Urinary bladder (tissue), 4 donors: Measurements from ENCODE around the gene ITPKA. TPM values are rescaled to one million over a fixed set of nuclear protein-coding genes. Genes with fewer than 3 reads are reported as not detected.

Source experiments
- DNase-seq: peaks from one replicate; pipeline ENCODE4 v3.0.0-alpha.2; 2015; ENCODE audit errors: extremely low spot score
- H3K27ac ChIP-seq: one replicate; pipeline ENCODE4 v1.5.1; 2013; ENCODE audit warnings: low read depth, mild to moderate bottlenecking, moderate library complexity
- H3K36me3 ChIP-seq: one replicate; pipeline ENCODE4 v1.6.1; 2013; ENCODE audit warnings: mild to moderate bottlenecking, moderate library complexity; ENCODE audit not compliant: insufficient read depth
- H3K4me1 ChIP-seq: one replicate; pipeline ENCODE4 v1.6.1; 2013; ENCODE audit warnings: mild to moderate bottlenecking, moderate library complexity; ENCODE audit not compliant: insufficient read depth
- H3K4me3 ChIP-seq: one replicate; pipeline ENCODE4 v1.5.1; 2013; ENCODE audit warnings: low read depth, low read length
- WGBS: extraction: QIAGEN DNeasy Blood & Tissue Kit; methylation state at CpG from one replicate; pipeline ENCODE4 v1.1.7; 2013; 5-methylcytosine and 5-hydroxymethylcytosine counted together
- polyA plus RNA-seq: library from polyadenylated mRNA; stranded (reverse); fragments of 200-250 nt; gene quantifications from one replicate; pipeline ENCODE4 v1.2.3, GENCODE V29; 2013
- total RNA-seq: library from RNA; depleted of rRNA; stranded (reverse); fragments of >200 nt; gene quantifications from one replicate; pipeline ENCODE4 v1.2.3, GENCODE V29; 2014
- donor health status: healthy with polysubstance abuse.
- donor health status: healthy.

The ITPKA gene
- total and polyA plus RNA-seq, 2 donors = 0.37 to 2.0 TPM

DNA sequence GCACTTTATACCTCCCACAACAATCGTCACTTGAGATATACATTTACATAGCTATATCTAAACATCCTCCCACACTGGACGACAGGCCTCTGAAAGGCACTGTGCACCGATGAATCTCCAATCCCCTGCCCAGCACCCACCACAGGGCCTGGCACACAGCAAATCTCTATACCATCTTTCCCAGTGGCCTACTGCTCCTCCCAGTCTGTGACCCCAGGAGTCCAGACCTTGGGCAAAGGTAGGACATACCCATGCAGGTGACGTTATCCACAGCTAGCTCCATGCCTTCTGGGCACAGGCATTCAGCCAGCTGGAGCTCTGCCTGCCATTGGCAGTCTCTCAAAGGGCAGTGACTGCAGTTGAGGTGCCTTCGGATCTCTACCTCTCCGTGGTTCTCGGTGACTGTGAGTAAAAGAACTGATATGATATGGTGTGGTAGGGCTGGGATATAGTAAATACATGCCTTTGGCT, 14.2 kb downstream of the ITPKA start:
- no peak for DNase-seq
- Histone ChIP-seq H3K4me3 (no peak overlapping the region), H3K27ac (no peak overlapping the region), H3K4me1 (no peaks in the 10 kb centered on the region), H3K36me3 (no peaks in the 10 kb centered on the region)
- 81% methylated on average over 7 of the region's 7 CpGs for WGBS

DNA sequence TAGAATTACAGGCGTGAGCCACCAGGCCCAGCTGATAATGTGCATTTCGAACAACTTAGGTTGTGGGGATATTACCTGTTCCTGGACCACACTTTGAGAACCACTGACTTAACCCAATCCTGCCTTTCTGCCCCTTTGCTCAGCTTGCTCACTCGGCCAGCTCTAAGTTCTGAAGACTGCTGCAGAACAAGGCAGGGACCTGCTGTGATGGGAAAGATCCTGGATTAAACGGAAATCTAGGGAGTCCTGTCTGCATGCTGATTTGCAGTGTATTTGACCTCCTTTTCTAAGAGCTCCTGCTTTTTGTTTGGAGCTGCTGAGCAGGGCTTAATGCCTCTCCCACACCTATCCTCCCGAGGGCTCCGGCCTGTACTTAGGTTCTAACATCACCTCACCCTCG, 17.1 kb downstream of the ITPKA start:
- Histone ChIP-seq H3K4me3 (no peak overlapping the region), H3K4me1 (no peaks in the 10 kb centered on the region), H3K36me3 (no peaks in the 10 kb centered on the region), H3K27ac (no peak overlapping the region)
- DNase-seq = no peak
- 88% methylated on average over 7 of the region's 7 CpGs for WGBS

DNA sequence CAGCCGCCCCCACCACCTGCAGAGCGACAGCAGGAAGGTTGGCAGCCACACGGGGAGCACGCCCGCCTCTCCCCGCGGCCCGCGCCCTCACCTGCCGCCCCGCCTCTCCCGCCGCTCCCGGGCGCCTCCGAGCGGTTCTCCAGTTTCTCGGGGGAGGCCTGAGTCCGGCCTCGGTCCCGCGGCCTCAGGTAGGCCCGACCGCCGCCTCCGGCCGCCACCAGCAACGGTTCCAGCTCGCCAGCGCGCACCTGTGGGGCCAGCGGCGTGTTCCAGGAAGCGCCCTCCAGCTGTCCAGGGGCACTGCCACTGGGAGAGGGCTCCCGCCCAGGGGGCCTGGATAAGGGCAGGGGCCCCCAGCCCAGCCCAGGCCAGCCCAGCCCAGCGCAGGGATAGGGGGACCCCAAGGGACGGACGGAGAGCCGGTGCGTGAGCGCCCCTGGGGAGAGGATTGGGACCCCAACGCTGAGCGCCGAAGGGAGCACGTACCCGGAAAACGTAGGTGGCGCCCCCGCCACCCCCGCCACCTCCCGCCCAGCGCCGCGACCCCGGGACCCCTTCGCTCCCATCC, 17.7 kb downstream of the ITPKA start:
- Histone ChIP-seq H3K27ac (no peak overlapping the region), H3K4me1 (no peaks in the 10 kb centered on the region), H3K36me3 (no peaks in the 10 kb centered on the region), H3K4me3 (peak overlapping the region; percentile 1)
- DNase-seq = no peak
- WGBS = 15% methylated on average over 56 of the region's 56 CpGs

GRCh38 chr15:41511899-41512369, 18.3 kb downstream of the ITPKA start:
- Histone ChIP-seq H3K4me3 (peak overlapping the region; percentile 1), H3K4me1 (no peaks in the 10 kb centered on the region)

GRCh38 chr15:41512512-41512939, 18.9 kb downstream of the ITPKA start:
- WGBS = 5% methylated on average over 33 of the region's 33 CpGs
- no peak for DNase-seq
- peak overlapping the region; percentile 25 for H3K4me3 ChIP-seq
- no peaks in the 10 kb centered on the region for H3K4me1 ChIP-seq
- H3K36me3 ChIP-seq = no peaks in the 10 kb centered on the region
- H3K27ac ChIP-seq = no peak overlapping the region

More at GRCh38 chr15:41511899-41512369, 18.3 kb downstream of the ITPKA start:
- Histone ChIP-seq H3K36me3 (no peaks in the 10 kb centered on the region), H3K27ac (no peak overlapping the region)
- no peak for DNase-seq
- 2% methylated on average over 49 of the region's 49 CpGs for WGBS

GRCh38 chr15:41512940-41513505, 19.3 kb downstream of the ITPKA start:
- Histone ChIP-seq H3K36me3 (no peaks in the 10 kb centered on the region), H3K27ac (no peak overlapping the region), H3K4me1 (no peaks in the 10 kb centered on the region), H3K4me3 (peak overlapping the region; percentile 25)
- no peak for DNase-seq
- WGBS = 1% methylated on average over 40 of the region's 40 CpGs

DNA sequence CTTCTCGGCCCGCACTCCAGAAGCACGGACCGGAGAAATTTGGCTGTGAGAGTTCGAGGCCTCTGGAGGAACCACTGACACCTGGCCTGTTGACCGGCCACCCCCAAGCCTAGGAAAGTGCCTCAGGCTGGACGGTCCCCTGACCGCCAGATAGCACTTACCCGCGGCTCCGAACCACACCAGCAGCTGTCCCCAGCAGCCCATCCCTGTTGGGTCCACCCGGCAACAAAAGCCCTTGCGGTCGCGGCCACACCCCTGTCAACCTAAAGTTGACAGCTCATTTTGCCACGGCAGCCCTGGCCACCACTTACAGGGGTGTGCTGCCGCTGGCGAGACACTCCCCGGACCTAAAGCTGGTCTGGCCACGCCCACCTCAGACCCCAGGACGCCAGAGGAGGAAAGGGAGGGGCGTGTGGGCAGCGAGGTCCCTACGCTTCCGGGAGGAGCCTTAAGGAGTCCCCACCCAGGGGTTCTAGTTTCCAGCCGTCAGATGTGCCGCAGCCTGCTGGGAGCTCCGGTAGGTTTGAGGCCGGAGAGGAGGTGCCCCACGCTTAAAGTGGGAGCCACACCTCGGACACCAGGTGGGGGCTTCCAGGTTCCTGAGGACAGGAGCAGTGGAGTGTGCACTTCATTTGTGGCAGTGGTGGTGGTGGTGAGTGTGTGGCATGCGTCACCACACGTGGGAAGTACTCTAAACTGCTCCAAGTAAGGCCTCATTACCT, 20.0 kb downstream of the ITPKA start, which contains the start of gene LTK:
Gene LTK (minus strand): TSS at position 322 of the 722 bp plus-strand sequence. CDS start 118 bp downstream, at position 204.
- Histone ChIP-seq H3K4me3 (peak within 1 kb of the TSS; percentile 25), H3K36me3 (no peaks in the 10 kb centered on the region), H3K27ac (no peak within 1 kb of the TSS), H3K4me1 (no peaks in the 10 kb centered on the region)
- 6% methylated on average over 33 of the region's 33 CpGs for WGBS
- DNase-seq = no peak

GRCh38 chr15:41517895-41518449, 24.3 kb downstream of the ITPKA start:
- DNase-seq = no peak
- Histone ChIP-seq H3K36me3 (no peaks in the 10 kb centered on the region), H3K4me1 (no peaks in the 10 kb centered on the region), H3K27ac (no peak overlapping the region), H3K4me3 (no peak overlapping the region)
- 95% methylated on average over 8 of the region's 8 CpGs for WGBS

DNA sequence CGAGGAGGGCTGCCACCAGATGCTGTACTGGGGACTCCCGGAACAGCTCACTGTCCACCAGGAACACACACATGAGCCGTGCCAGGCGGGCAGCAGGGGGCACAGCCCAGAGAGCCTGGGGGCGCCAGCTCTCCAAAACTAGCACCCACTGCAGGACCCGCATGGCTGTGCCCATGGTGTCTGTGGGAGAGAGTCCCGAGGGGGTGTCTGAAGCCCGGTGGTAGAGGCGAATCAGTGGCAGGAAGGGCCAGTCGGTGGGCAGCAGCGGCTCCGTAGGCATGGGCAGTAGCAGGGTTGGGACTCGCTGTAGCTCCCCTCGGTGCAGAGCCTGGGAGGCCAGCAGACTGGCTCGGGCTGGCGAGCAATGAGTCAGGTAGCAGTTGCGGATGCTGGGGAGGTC, 27.0 kb downstream of the ITPKA start:
- 95% methylated on average over 17 of the region's 17 CpGs for WGBS

DNA sequence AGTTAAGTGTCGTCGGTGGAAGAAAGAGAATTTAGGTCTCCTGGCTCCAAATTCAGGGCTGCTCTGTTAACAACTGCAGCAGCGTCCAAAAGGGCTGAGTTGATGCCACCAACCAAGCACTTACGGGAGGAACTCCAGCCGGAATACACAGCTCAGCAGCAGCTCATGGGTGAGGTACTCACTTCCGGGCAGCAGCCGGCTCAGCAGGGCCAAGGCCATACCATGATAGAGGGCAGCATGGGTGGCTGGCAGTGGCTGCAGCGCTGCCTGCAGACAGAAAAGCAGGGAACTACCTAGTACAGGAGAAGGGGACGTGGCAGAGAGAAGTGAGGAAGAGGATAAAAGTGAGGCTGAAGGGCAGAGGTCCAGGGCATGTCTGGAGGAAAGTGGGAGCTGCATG, 27.9 kb downstream of the ITPKA start:
- DNase-seq = no peak
- Histone ChIP-seq H3K36me3 (no peaks in the 10 kb centered on the region), H3K4me3 (no peak overlapping the region), H3K27ac (no peak overlapping the region), H3K4me1 (no peaks in the 10 kb centered on the region)
- WGBS = 82% methylated on average over 9 of the region's 9 CpGs

More for the DNA sequence above, 27.0 kb downstream of the ITPKA start:
- no peak for DNase-seq
- Histone ChIP-seq H3K27ac (no peak overlapping the region), H3K36me3 (no peaks in the 10 kb centered on the region), H3K4me1 (no peaks in the 10 kb centered on the region), H3K4me3 (no peak overlapping the region)

DNA sequence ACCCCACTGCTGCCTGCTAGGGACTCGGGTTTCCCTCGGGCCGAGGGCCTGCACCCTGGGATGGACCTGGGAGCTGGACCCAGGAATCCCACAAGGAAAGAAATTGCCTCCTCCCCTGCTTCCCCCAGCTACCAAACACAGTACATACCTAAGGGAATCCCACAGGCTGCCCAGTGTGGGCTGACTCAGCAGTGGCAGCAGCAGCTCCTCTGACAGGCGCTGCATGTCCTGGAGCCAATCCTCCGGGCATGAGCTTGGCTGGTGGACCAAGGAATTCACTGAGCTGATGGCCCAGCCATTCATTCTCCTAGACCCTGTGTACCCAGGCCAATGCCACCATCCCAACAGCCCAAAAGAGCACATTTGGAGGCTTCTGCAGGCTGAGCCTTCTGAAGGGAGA, 29.4 kb downstream of the ITPKA start:
- no peak for DNase-seq
- Histone ChIP-seq H3K36me3 (peaks cover under 1% of the 10 kb centered on the region), H3K4me3 (no peak overlapping the region), H3K27ac (no peak overlapping the region), H3K4me1 (no peaks in the 10 kb centered on the region)
- WGBS = 90% methylated on average over 5 of the region's 5 CpGs

- Histone ChIP-seq H3K27ac (no peak overlapping the region), H3K4me1 (no peaks in the 10 kb centered on the region), H3K4me3 (no peak overlapping the region), H3K36me3 (peaks cover 3% of the 10 kb centered on the region)
- 87% methylated on average over 6 of the region's 6 CpGs for WGBS
- no peak for DNase-seq
Measured at GRCh38 chr15:41530363-41530956, 36.8 kb downstream of the ITPKA start.

DNA sequence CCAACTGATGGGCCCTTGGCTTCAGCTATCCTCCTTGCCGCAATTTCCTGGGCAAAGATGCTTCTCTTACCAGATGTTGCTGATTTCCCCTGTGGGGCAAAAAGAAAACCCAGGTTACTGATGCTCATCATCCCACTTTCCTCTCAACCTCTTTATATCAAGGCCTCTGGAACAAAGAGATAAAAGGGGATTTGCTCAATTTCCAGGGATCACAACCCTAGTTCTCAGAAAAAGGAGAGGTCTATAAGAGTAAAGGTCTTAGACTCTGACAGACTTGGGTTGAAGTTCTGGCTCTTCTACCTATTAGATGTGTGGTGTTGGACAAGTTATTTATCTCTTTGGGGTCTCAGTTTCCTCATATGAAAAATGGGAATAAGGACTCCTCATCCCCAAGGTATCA, 41.9 kb downstream of the ITPKA start:
- 100% methylated on average over 1 of the region's 1 CpG for WGBS

More for the DNA sequence above, 41.9 kb downstream of the ITPKA start:
- Histone ChIP-seq H3K27ac (no peak overlapping the region), H3K4me3 (no peak overlapping the region), H3K36me3 (peaks cover 2% of the 10 kb centered on the region), H3K4me1 (no peaks in the 10 kb centered on the region)
- no peak for DNase-seq
